A673 (cell line): ENCODE results near the gene CYCS.

Experiments used
- CTCF ChIP-seq: fragments of 300-800, 200-600 bp; sonication (generic); conservative IDR thresholded peaks from 2 replicates; pipeline ENCODE4 v1.5.1; 2017; ENCODE audit warnings: low read depth, mild to moderate bottlenecking, antibody characterized with exemption, low read length, moderate library complexity, mixed read lengths
- EZH2 ChIP-seq: fragments of 200-600 bp; sonication (generic); IDR thresholded peaks from 2 replicates; pipeline ENCODE4 v1.6.1; 2017; ENCODE audit warnings: borderline replicate concordance, low read depth, mild to moderate bottlenecking, mixed read lengths, antibody characterized with exemption, low read length; ENCODE audit not compliant: poor library complexity, severe bottlenecking

DNA sequence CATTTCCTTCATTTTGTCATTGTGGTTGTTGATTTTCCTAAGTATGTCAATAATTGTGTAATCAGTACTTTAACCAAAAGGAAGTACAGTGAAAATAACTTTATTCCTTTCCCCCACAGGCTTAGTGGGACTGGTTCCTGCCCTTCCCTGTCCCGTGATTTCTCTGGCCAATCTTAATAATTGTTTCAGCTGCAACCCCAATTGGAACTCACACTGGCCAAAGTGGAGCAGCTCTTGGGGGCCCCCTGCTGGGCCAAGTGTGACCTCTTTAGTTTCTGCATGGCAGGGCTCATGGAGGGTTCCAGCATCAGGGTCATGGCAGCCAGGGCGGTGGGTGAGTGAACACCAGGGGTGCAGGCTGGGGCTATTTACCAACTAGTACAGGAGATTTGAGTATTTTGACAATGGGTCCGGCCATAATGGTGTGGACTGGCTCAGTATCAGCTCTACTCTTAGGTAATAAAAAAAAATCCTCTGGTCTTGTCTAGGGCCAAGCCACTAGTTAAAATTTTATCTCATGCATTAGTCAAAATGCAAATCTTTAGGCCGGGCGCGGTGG lies 31.7 kb downstream of the CYCS start:
- TF ChIP-seq CTCF (peak; percentile 82), EZH2 (no peak)
